ENCODE results near the gene AOPEP.

DNA sequence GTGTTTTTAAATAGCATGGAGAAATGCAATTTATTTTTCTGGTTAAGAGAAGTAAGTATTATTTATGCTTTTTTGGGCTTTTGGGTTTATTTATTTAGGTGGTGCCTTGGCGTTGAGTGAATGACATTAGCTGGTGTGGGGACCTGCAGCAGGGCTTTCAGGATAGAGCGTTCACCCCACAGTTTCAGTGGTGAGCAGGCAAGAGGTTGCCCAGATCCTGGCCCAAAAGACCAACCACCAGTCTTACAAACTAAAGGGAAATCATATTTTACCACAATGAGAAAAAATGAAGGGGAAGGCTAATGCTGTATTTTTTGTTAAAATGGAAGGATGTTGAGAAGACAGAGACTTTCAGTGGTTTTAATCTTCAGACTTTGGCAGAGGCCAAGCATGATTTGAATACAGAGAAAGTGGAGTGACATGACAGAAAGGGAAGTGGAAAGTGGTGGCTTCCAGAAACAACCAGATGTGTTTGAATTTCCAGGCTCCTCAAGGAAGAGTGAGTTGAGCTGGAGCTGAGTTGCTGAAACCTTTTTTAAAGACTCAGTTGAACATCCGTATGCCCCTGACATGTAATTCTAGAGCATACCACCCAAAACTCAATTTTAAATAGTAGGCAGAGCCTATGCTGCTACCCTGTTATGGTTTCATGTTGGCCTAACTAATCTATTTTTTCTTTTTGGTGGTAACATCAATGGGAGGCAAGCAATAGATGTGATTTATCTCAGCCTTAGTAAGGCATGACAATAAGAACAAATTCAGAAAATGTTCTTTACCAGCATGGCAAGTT is 94.8 kb downstream of the AOPEP start:
- TF ChIP-seq, protein P1, sequence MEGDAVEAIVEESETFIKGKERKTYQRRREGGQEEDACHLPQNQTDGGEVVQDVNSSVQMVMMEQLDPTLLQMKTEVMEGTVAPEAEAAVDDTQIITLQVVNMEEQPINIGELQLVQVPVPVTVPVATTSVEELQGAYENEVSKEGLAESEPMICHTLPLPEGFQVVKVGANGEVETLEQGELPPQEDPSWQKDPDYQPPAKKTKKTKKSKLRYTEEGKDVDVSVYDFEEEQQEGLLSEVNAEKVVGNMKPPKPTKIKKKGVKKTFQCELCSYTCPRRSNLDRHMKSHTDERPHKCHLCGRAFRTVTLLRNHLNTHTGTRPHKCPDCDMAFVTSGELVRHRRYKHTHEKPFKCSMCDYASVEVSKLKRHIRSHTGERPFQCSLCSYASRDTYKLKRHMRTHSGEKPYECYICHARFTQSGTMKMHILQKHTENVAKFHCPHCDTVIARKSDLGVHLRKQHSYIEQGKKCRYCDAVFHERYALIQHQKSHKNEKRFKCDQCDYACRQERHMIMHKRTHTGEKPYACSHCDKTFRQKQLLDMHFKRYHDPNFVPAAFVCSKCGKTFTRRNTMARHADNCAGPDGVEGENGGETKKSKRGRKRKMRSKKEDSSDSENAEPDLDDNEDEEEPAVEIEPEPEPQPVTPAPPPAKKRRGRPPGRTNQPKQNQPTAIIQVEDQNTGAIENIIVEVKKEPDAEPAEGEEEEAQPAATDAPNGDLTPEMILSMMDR (IDR thresholded peaks at IDR 0.05; ENCODE audit: low read length): no peak
- no peak for TF ChIP-seq EZH2 (IDR thresholded peaks at IDR 0.05; ENCODE audit: borderline replicate concordance, low read length)

Measured in OCI-LY1 (cell line).